DMS 273 (cell line): ENCODE data around the gene VCAM1.
A peak's percentile ranks its signal among the peaks of the same experiment; 100 is the strongest.

Source experiments
- DNase-seq: peaks from one replicate; lab custom pipeline; 2025; ENCODE audit not compliant: unreplicated experiment; lab: John Stamatoyannopoulos, UW

The VCAM1 gene

GRCh38 chr1:100722221-100722620, 2.7 kb downstream of the VCAM1 start:
- DNase-seq, result no peak

GRCh38 chr1:100724281-100724680, 4.7 kb downstream of the VCAM1 start:
- no peak for DNase-seq

- no peak for DNase-seq
Observed at GRCh38 chr1:100730130-100730529, 10.6 kb downstream of the VCAM1 start.

- DNase-seq, result no peak
Observed at GRCh38 chr1:100731309-100731708, 11.8 kb downstream of the VCAM1 start.

GRCh38 chr1:100731758-100732157, 12.2 kb downstream of the VCAM1 start:
- DNase-seq, result no peak

- no peak for DNase-seq
Observed at GRCh38 chr1:100734676-100735075, 15.1 kb downstream of the VCAM1 start.

GRCh38 chr1:100735244-100735643, 15.7 kb downstream of the VCAM1 start:
- DNase-seq, result no peak

- DNase-seq, result peak; percentile 15
Observed at GRCh38 chr1:100736324-100736723, 16.8 kb downstream of the VCAM1 start.

- DNase-seq, result peak; percentile 45
Observed at GRCh38 chr1:100736746-100737145, 17.2 kb downstream of the VCAM1 start.

GRCh38 chr1:100746542-100746932, 27.0 kb downstream of the VCAM1 start:
- peak; percentile 7 for DNase-seq

- DNase-seq, result no peak
Observed at GRCh38 chr1:100747771-100748170, 28.2 kb downstream of the VCAM1 start.

- peak; percentile 25 for DNase-seq
Observed at GRCh38 chr1:100750005-100750885, 30.7 kb downstream of the VCAM1 start.

- DNase-seq, result no peak
Observed at GRCh38 chr1:100752791-100753190, 33.2 kb downstream of the VCAM1 start.

- no peak for DNase-seq
Observed at GRCh38 chr1:100757946-100758345, 38.4 kb downstream of the VCAM1 start.

GRCh38 chr1:100759188-100759587, 39.6 kb downstream of the VCAM1 start:
- no peak for DNase-seq

- no peak for DNase-seq
Observed at GRCh38 chr1:100760511-100760910, 41.0 kb downstream of the VCAM1 start.

- DNase-seq, result no peak
Observed at GRCh38 chr1:100762461-100762860, 42.9 kb downstream of the VCAM1 start.

- DNase-seq, result peak; percentile 24
Observed at GRCh38 chr1:100767176-100767890, 47.8 kb downstream of the VCAM1 start.

- no peak for DNase-seq
Observed at GRCh38 chr1:100769323-100769722, 49.8 kb downstream of the VCAM1 start.

- no peak for DNase-seq
Observed at GRCh38 chr1:100769906-100770646, 50.5 kb downstream of the VCAM1 start.

GRCh38 chr1:100773444-100773843, 53.9 kb downstream of the VCAM1 start:
- DNase-seq, result no peak

GRCh38 chr1:100774370-100774769, 54.8 kb downstream of the VCAM1 start:
- DNase-seq, result no peak
